Central memory CD8-positive, alpha-beta T cell (primary cell): ENCODE results near the gene BCORL1.

Source experiments
- ATAC-seq: fragments of 150-1000 bp; cut with Tn5 transposase; replicated peaks from 2 replicates; pipeline ENCODE4 v1.10.0; 2022; ENCODE audit warnings: mild to moderate bottlenecking, moderate FRiP score, moderate number of reproducible peaks; ENCODE audit not compliant: poor library complexity, severe bottlenecking; ENCODE audit errors: extremely low read depth
- DNase-seq, 2 donors: peaks; one replicate each; pipeline ENCODE4 v3.0.0; 2021; ENCODE audit warnings: low spot score in 2 of 2
- H3K27ac Mint-ChIP-seq: one replicate; pipeline ENCODE4 v1.8.0; 2022; ENCODE audit warnings: low read depth, mild to moderate bottlenecking, moderate library complexity, mixed read lengths
- H3K27me3 Mint-ChIP-seq: one replicate; pipeline ENCODE4 v1.8.0; 2022; ENCODE audit warnings: mixed read lengths
- H3K36me3 Mint-ChIP-seq: one replicate; pipeline ENCODE4 v1.8.0; 2022; ENCODE audit warnings: mild to moderate bottlenecking, moderate library complexity, mixed read lengths; ENCODE audit not compliant: insufficient read depth
- H3K4me1 Mint-ChIP-seq: one replicate; pipeline ENCODE4 v1.8.0; 2022; ENCODE audit warnings: mixed read lengths
- H3K4me3 Mint-ChIP-seq: one replicate; pipeline ENCODE4 v1.8.0; 2022; ENCODE audit warnings: mild to moderate bottlenecking, moderate library complexity, mixed read lengths
- H3K9me3 Mint-ChIP-seq: one replicate; pipeline ENCODE4 v1.8.0; 2022; ENCODE audit warnings: mixed read lengths

Gene BCORL1, protein sequence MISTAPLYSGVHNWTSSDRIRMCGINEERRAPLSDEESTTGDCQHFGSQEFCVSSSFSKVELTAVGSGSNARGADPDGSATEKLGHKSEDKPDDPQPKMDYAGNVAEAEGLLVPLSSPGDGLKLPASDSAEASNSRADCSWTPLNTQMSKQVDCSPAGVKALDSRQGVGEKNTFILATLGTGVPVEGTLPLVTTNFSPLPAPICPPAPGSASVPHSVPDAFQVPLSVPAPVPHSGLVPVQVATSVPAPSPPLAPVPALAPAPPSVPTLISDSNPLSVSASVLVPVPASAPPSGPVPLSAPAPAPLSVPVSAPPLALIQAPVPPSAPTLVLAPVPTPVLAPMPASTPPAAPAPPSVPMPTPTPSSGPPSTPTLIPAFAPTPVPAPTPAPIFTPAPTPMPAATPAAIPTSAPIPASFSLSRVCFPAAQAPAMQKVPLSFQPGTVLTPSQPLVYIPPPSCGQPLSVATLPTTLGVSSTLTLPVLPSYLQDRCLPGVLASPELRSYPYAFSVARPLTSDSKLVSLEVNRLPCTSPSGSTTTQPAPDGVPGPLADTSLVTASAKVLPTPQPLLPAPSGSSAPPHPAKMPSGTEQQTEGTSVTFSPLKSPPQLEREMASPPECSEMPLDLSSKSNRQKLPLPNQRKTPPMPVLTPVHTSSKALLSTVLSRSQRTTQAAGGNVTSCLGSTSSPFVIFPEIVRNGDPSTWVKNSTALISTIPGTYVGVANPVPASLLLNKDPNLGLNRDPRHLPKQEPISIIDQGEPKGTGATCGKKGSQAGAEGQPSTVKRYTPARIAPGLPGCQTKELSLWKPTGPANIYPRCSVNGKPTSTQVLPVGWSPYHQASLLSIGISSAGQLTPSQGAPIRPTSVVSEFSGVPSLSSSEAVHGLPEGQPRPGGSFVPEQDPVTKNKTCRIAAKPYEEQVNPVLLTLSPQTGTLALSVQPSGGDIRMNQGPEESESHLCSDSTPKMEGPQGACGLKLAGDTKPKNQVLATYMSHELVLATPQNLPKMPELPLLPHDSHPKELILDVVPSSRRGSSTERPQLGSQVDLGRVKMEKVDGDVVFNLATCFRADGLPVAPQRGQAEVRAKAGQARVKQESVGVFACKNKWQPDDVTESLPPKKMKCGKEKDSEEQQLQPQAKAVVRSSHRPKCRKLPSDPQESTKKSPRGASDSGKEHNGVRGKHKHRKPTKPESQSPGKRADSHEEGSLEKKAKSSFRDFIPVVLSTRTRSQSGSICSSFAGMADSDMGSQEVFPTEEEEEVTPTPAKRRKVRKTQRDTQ (N-terminal part only)

DNA sequence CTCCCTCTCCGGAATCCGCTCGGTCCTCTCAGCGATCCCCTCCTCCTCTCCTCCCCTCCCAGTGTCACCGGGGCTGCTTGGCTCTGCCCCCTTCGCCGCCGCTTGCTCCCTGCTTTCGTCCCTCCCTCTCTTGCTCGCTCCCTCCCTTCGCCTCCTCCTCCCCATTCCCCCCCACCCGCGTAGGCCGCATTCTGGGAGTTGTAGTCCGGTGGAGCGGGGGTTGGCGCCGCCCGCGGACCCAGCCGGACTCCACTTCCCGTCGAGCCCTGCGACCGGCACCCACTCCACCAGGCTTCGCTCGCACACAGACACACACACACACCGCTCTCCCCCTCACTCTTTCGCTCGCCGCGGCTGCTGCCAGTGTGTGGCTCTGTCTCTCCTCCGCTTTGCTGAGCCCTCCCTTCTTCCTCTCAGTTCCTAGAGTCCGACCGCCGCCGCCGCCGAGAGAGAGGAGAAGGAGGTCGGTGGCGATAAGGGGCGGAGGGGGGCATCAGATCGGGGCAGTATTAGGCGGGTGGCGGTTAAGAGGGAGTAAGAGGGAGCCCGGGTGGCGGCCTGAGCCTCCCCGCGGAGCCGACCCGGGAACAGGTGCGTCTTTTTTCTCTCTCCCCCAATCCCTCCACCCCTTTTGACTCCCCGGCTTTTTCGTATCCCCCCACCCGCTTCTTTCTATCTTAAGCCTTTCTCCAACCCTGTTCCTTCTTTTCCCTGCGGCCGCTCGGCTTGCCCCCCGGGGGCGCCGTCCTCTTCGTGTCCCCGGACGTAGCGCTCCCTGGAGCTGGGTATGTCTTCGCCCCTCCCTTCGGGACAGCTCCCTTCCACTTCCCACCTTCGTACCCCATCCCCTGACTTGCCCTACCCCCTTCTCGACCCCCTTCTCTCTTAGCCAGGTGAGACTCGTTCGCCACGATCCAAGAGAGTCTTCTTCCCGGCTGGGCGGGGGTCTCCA is at the start of gene BCORL1:
TSS of gene BCORL1 (plus strand) at position 336 of the 952 bp plus-strand sequence. CDS start 22,597 bp downstream, outside the sequence.
- H3K27me3 Mint-ChIP-seq = no peaks in the 10 kb centered on the region
- ATAC-seq (peak; percentile 93), DNase-seq (peak; percentile 62 to 79)
- no peak within 1 kb of the TSS for H3K4me3 Mint-ChIP-seq
- peak within 1 kb of the TSS; percentile 23 for H3K27ac Mint-ChIP-seq
- peaks cover 30% of the 10 kb centered on the region for H3K4me1 Mint-ChIP-seq
- H3K9me3 Mint-ChIP-seq = no peaks in the 10 kb centered on the region
- H3K36me3 Mint-ChIP-seq = peaks cover 12% of the 10 kb centered on the region

DNA sequence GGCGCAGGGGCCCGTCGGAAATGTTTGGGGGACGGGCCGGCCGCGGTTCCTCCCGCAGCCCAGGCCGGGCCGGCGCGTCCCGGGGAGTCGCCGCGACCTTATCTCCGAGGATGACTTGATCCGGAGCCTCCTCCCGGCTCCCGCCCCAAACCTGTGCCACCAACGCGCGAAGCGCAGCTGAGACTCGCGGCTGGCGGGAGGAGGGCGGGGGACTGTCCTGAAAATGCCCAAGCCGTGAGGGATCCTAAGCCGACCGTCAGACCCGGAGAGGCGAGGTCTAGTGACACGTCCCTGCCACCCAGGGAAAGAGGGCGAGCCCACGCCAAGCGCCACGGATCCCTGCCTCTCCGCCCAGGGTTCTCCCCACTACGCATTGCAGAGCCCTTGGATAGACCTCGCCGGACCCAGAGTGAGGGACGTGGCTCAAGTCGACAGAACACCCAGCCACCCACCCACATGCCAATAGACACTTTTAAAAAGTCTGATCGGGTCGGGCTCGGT is 49.6 kb upstream of the BCORL1 start:
- Mint-ChIP-seq H3K27ac (no peak overlapping the region), H3K9me3 (no peaks in the 10 kb centered on the region), H3K36me3 (peaks cover 5% of the 10 kb centered on the region), H3K4me1 (no peaks in the 10 kb centered on the region), H3K4me3 (peak overlapping the region; percentile 60), H3K27me3 (no peaks in the 10 kb centered on the region)
- ATAC-seq (no peak), DNase-seq (no peak)

DNA sequence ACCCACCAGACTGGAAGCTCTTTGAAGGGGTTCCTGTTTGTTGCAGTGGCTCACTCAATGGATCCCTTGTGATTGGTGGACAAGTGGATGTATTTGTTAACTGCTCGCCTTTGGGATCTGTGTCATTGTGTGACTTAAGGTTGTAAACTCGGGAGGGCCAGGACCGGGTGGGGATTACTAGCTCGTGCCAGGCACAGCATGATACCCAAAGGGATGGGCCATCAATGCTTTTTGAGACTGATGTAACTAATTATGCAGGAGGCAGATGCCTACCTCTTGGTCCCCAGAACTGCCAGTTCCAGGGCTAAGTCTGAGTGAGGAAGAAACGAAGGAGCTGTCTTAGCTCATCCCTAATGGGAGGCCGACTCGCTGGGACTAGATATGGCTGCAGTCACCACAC is 48.7 kb upstream of the BCORL1 start:
- ATAC-seq (no peak), DNase-seq (no peak)
- Mint-ChIP-seq H3K9me3 (no peaks in the 10 kb centered on the region), H3K36me3 (peaks cover 5% of the 10 kb centered on the region), H3K4me1 (peaks cover 6% of the 10 kb centered on the region), H3K27ac (no peak overlapping the region), H3K27me3 (no peaks in the 10 kb centered on the region), H3K4me3 (peak overlapping the region; percentile 60)

DNA sequence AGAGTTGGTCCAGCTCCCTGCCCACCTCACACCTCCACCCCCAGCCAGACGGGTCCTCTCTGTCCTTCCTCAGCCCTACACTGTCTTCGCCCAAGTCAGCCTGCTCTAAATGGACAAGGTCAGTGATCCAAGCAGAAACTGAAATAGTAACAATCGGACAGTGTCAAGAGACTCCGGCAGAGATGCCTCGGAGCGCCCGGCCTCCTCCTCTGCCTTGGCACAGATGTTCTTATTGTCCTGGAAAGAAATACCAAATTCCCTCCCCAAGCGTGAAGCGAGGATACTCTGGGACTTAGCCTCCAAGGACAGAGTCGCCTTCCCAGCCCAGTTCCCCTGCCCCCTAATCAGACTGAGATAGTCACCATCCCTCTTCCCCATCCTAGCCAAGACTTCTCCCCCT is 48.0 kb upstream of the BCORL1 start:
- H3K36me3 Mint-ChIP-seq = peaks cover 5% of the 10 kb centered on the region
- DNase-seq = no peak
- peaks cover 6% of the 10 kb centered on the region for H3K4me1 Mint-ChIP-seq
- H3K27me3 Mint-ChIP-seq = no peaks in the 10 kb centered on the region
- no peak overlapping the region for H3K27ac Mint-ChIP-seq
- ATAC-seq = no peak
- H3K4me3 Mint-ChIP-seq = no peak overlapping the region
- H3K9me3 Mint-ChIP-seq = no peaks in the 10 kb centered on the region

DNA sequence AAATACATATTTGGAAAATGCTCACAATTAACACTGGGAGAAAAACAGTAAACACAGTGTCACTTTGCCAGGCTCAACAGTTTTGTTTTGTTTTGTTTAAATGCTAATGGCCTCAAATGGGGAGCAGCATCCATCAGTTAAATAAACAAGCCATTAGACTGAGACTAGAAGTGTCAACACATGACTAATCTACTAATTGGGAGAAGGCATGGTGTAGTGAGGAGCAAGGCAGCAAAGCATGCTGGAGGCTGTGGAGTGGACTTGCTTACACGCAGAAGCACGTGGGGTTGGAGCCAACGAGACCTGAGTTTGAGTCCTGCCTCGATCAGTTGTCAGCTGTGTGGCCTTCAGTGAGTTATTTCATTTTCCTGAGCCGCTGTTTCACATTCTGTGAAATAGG is 47.5 kb upstream of the BCORL1 start:
- H3K36me3 Mint-ChIP-seq = peaks cover 5% of the 10 kb centered on the region
- no peaks in the 10 kb centered on the region for H3K27me3 Mint-ChIP-seq
- H3K4me3 Mint-ChIP-seq = no peak overlapping the region
- H3K4me1 Mint-ChIP-seq = peaks cover 6% of the 10 kb centered on the region
- no peak for ATAC-seq
- DNase-seq = no peak
- no peak overlapping the region for H3K27ac Mint-ChIP-seq
- H3K9me3 Mint-ChIP-seq = no peaks in the 10 kb centered on the region

DNA sequence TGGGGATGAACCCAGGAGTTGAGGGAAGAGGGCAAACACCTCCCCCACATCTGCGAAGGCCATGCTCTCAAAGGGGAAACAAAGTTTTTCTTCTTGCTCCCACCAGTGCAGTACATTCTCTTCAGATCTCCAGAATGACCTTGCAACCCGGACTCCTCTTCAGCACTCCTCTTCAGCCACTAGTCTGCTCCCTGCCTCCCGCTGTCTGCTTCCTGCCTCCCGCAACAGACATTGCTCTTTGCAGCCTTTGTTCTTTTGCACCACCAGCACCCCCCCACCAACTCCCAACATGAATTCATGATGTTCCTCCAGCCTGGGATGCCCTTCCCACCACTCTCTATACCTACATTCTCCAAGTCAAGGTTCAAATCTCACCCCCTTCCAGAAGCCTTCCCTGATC is 44.4 kb upstream of the BCORL1 start:
- Mint-ChIP-seq H3K27ac (no peak overlapping the region), H3K4me3 (no peak overlapping the region), H3K4me1 (peaks cover 6% of the 10 kb centered on the region), H3K36me3 (no peaks in the 10 kb centered on the region), H3K27me3 (no peaks in the 10 kb centered on the region), H3K9me3 (no peaks in the 10 kb centered on the region)
- ATAC-seq (no peak), DNase-seq (no peak)

DNA sequence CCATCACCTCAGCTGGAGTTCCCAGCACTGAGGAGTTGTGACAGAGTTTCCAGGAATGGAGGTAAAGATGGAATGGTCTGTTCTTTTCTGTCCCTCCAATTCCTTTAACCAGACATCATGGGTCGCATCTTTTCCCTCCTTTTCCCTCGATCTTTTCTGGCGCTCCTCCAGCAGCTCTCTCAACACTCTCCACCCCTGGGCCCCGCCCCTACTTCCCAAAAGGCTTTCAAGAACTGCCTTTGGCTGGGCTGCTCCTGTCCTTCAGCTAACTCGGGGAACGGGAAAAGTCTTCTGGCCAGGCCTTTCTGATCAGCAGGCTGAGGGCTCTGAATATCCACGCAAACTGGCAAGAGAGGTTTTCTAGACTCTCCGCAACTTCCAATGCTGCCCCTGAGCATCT is 42.4 kb upstream of the BCORL1 start:
- H3K27ac Mint-ChIP-seq = no peak overlapping the region
- no peaks in the 10 kb centered on the region for H3K27me3 Mint-ChIP-seq
- peaks cover 6% of the 10 kb centered on the region for H3K4me1 Mint-ChIP-seq
- peaks cover 3% of the 10 kb centered on the region for H3K36me3 Mint-ChIP-seq
- DNase-seq = no peak
- ATAC-seq = no peak
- H3K9me3 Mint-ChIP-seq = no peaks in the 10 kb centered on the region
- H3K4me3 Mint-ChIP-seq = no peak overlapping the region

DNA sequence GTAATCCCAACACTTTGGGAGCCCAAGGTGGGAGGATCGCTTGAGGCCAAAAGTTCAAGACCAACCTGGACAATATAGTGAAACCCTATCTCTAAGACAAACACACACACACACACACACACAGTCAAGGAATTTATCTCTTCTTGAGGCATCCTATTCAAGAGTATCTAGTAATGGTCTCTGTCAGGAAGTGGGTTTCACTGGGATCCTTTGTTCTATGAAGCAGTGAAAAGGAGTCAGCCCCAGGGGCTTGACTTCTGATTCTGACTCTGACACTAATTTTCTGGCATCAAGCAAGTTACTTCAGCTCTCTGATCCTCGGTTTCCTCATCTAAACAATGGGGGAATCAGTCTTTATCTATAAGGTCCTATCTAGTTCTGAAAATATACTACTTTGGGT is 41.7 kb upstream of the BCORL1 start:
- no peak for DNase-seq
- peaks cover 6% of the 10 kb centered on the region for H3K4me1 Mint-ChIP-seq
- H3K36me3 Mint-ChIP-seq = peaks cover 3% of the 10 kb centered on the region
- no peaks in the 10 kb centered on the region for H3K27me3 Mint-ChIP-seq
- H3K9me3 Mint-ChIP-seq = no peaks in the 10 kb centered on the region
- no peak overlapping the region for H3K27ac Mint-ChIP-seq
- ATAC-seq = no peak
- no peak overlapping the region for H3K4me3 Mint-ChIP-seq

DNA sequence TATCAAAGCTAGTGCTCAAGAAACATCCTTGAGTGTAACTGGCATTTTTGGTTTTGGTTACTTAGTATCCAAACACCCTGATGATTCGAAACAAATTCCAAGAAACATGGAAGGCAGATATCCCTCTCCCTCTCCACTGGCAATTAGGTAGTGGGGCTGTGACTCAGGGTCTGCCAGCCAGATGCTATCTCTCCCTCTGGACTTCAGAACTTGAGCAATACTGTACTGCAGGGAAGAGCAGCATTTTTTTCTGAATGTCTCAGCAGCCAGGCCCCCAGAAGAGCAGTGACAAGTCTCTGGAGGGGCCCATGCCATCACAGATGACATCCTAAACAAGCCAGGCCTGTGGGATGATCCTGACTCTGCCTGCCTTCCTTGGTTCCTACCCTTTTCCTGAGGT is 37.3 kb upstream of the BCORL1 start:
- ATAC-seq (no peak), DNase-seq (no peak)
- H3K4me1 Mint-ChIP-seq = no peaks in the 10 kb centered on the region
- no peak overlapping the region for H3K4me3 Mint-ChIP-seq
- peaks cover 3% of the 10 kb centered on the region for H3K36me3 Mint-ChIP-seq
- no peaks in the 10 kb centered on the region for H3K9me3 Mint-ChIP-seq
- no peak overlapping the region for H3K27ac Mint-ChIP-seq
- H3K27me3 Mint-ChIP-seq = no peaks in the 10 kb centered on the region

DNA sequence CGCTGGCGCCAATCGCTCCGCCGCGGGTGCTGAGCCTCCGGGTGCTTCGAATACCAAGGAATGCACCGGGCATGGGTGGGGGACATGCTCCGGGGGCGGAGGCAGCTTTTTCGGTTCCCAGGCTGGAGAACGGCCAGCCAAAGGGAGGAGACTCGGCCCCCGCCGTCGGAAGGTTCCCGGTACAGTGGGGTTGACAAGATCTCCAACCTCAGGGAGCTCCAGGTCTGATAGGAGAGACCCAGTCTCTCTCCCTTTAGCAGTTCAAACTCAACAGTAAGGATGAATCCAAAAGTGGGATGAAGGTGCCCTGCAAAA is 29.1 kb upstream of the BCORL1 start:
- Mint-ChIP-seq H3K27me3 (no peaks in the 10 kb centered on the region), H3K4me1 (peaks cover 13% of the 10 kb centered on the region), H3K9me3 (no peaks in the 10 kb centered on the region), H3K4me3 (peak overlapping the region; percentile 81), H3K27ac (peak overlapping the region; percentile 99), H3K36me3 (peaks cover 15% of the 10 kb centered on the region)
- no peak for ATAC-seq
- DNase-seq = no peak

DNA sequence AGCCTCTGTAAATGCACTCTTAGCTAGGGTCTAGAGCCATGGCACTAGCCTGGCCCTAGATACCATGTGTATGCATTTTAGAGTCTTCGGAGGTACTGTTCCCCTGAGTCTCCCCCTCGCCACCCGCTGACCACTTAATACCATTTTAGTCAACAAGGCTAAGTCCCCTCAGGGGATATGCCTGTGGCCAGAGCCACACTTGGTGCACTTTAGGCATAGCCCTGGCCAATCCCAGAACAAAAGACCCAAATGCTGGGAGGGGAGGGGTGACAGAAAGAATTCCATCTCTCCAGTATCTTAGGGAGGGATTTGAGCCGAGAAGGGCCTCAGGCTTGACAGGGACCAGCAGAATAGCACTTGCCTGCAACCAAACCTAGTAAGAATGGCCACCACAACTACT is 28.6 kb upstream of the BCORL1 start:
- Mint-ChIP-seq H3K4me3 (peak overlapping the region; percentile 81), H3K27ac (no peak overlapping the region), H3K9me3 (no peaks in the 10 kb centered on the region), H3K27me3 (no peaks in the 10 kb centered on the region), H3K4me1 (peaks cover 13% of the 10 kb centered on the region), H3K36me3 (peaks cover 15% of the 10 kb centered on the region)
- DNase-seq = no peak
- ATAC-seq = no peak
